ENCODE data around the gene MAD2L2.
A peak's percentile ranks its signal among the peaks of the same experiment; 100 is the strongest.

Gene MAD2L2

GRCh38 chr1:11649624-11650330 lies 31.2 kb downstream of the MAD2L2 start:
- DNase-seq (ENCODE audit: insufficient read length, low spot score) (no peak), FAIRE-seq (no peak)
- no peak for TF ChIP-seq CTCF (IDR thresholded peaks at IDR 0.05; ENCODE audit: insufficient read depth, missing control alignments)

- FAIRE-seq: no peak
- DNase-seq (ENCODE audit: insufficient read length, low spot score): no peak
- TF ChIP-seq CTCF (IDR thresholded peaks at IDR 0.05; ENCODE audit: insufficient read depth, missing control alignments): no peak
These were observed 31.7 kb downstream of the MAD2L2 start for GRCh38 chr1:11649237-11649623.

GRCh38 chr1:11648732-11649158 lies 32.2 kb downstream of the MAD2L2 start:
- DNase-seq (ENCODE audit: insufficient read length, low spot score) (no peak), FAIRE-seq (no peak)

GRCh38 chr1:11648039-11648438 lies 32.9 kb downstream of the MAD2L2 start:
- DNase-seq (ENCODE audit: insufficient read length, low spot score) (no peak), FAIRE-seq (no peak)
- TF ChIP-seq CTCF (IDR thresholded peaks at IDR 0.05; ENCODE audit: insufficient read depth, missing control alignments): no peak

More at GRCh38 chr1:11648732-11649158, 32.2 kb downstream of the MAD2L2 start:
- TF ChIP-seq CTCF (IDR thresholded peaks at IDR 0.05; ENCODE audit: insufficient read depth, missing control alignments): no peak

GRCh38 chr1:11647333-11647732 lies 33.6 kb downstream of the MAD2L2 start:
- no peak for TF ChIP-seq CTCF (IDR thresholded peaks at IDR 0.05; ENCODE audit: insufficient read depth, missing control alignments)
- DNase-seq (ENCODE audit: insufficient read length, low spot score) (no peak), FAIRE-seq (no peak)

- no peak for TF ChIP-seq CTCF (IDR thresholded peaks at IDR 0.05; ENCODE audit: insufficient read depth, missing control alignments)
- FAIRE-seq: no peak
- no peak for DNase-seq (ENCODE audit: insufficient read length, low spot score)
These were observed 34.6 kb downstream of the MAD2L2 start for GRCh38 chr1:11646317-11646716.

GRCh38 chr1:11645670-11646265 lies 35.2 kb downstream of the MAD2L2 start:
- DNase-seq (ENCODE audit: insufficient read length, low spot score): no peak
- TF ChIP-seq CTCF (IDR thresholded peaks at IDR 0.05; ENCODE audit: insufficient read depth, missing control alignments): peak; percentile 88
- no peak for FAIRE-seq

Data from D721Med (cell line).